IMR-90 (cell line): Measurements from ENCODE around the gene CD300LF. TPM values are rescaled to one million over a fixed set of nuclear protein-coding genes. Genes with fewer than 3 reads are reported as not detected.

Source experiments
- ATAC-seq: fragments of 200-7000 bp; cut with Tn5 transposase; 2 replicates; pipeline ENCODE4 v1.9.1; 2020; ENCODE audit warnings: low read depth, mild to moderate bottlenecking, moderate library complexity
- BruUV-seq: library from RNA; stranded (reverse); fragments of 400-500 nt; replicated peaks from 2 replicates; lab custom pipeline; 2021; lab: Mats Ljungman, UMichigan
- CTCF ChIA-PET: fragments of 300-600 bp; formaldehyde crosslinking; extraction: SDS; loops from one replicate; lab custom pipeline; 2021; ENCODE audit warnings: antibody characterized with exemption; lab: Yijun Ruan, JAX
- POLR2A ChIA-PET: fragments of 300-600 bp; sonication (Branson Sonifier 250); formaldehyde crosslinking; loops from one replicate; lab custom pipeline; 2022; ENCODE audit warnings: antibody characterized with exemption; ENCODE audit not compliant: unreplicated experiment; lab: Charles Lee
- DNase-seq: peaks from one replicate; pipeline ENCODE4 v3.0.0; 2013
- H2AFZ ChIP-seq: replicated peaks from 2 replicates; pipeline ENCODE3; 2013; ENCODE audit warnings: low read length, mild to moderate bottlenecking; ENCODE audit not compliant: poor library complexity
- H2AK5ac ChIP-seq: 2 replicates; pipeline ENCODE4 v1.6.1; 2013; ENCODE audit warnings: low read depth, low read length, inconsistent platforms
- H2AK9ac ChIP-seq: replicated peaks from 2 replicates; pipeline ENCODE3; 2013; ENCODE audit warnings: mild to moderate bottlenecking, low read depth, low read length, moderate library complexity; ENCODE audit not compliant: poor library complexity
- H2BK120ac ChIP-seq: 2 replicates; pipeline ENCODE4 v1.6.1; 2013; ENCODE audit warnings: low read depth, low read length, inconsistent platforms
- H2BK15ac ChIP-seq: 3 replicates; pipeline ENCODE4 v1.6.1; 2013; ENCODE audit warnings: low read depth, low read length, inconsistent platforms
- H2BK20ac ChIP-seq: 2 replicates; pipeline ENCODE4 v1.6.1; 2013; ENCODE audit warnings: low read depth, mild to moderate bottlenecking, inconsistent platforms, low read length, moderate library complexity
- H2BK5ac ChIP-seq: 2 replicates; pipeline ENCODE4 v1.6.1; 2013; ENCODE audit warnings: mild to moderate bottlenecking, low read depth, low read length, inconsistent platforms; ENCODE audit not compliant: poor library complexity, severe bottlenecking
- H3K14ac ChIP-seq: replicated peaks from 2 replicates; pipeline ENCODE4 v1.6.1; 2013; ENCODE audit warnings: low read depth, low read length, inconsistent platforms
- H3K18ac ChIP-seq: 2 replicates; pipeline ENCODE4 v1.6.1; 2013; ENCODE audit warnings: low read depth, low read length, control low read depth
- H3K23ac ChIP-seq: 2 replicates; pipeline ENCODE4 v1.6.1; 2013; ENCODE audit warnings: low read depth, low read length, inconsistent platforms
- H3K27ac ChIP-seq: 2 replicates; pipeline ENCODE4 v1.5.1; 2013; ENCODE audit warnings: mild to moderate bottlenecking, control low read depth, low read length; ENCODE audit not compliant: insufficient read depth
- H3K27me3 ChIP-seq: 2 replicates; pipeline ENCODE4 v1.6.1; 2013; ENCODE audit warnings: low read length; ENCODE audit not compliant: control insufficient read depth, insufficient read depth
- H3K36me3 ChIP-seq: 2 replicates; pipeline ENCODE4 v1.6.1; 2013; ENCODE audit warnings: low read length, mixed read lengths; ENCODE audit not compliant: control insufficient read depth, insufficient read depth
- H3K4ac ChIP-seq: 2 replicates; pipeline ENCODE4 v1.6.1; 2013; ENCODE audit warnings: low read depth, low read length, inconsistent platforms
- H3K4me1 ChIP-seq: 2 replicates; pipeline ENCODE4 v1.6.1; 2013; ENCODE audit warnings: low read length, mixed read lengths; ENCODE audit not compliant: control insufficient read depth, insufficient read depth
- H3K4me2 ChIP-seq: 2 replicates; pipeline ENCODE4 v1.6.1; 2013; ENCODE audit warnings: low read depth, mild to moderate bottlenecking, control low read depth, low read length, moderate library complexity
- H3K4me3 ChIP-seq: 2 replicates; pipeline ENCODE4 v1.5.1; 2013; ENCODE audit warnings: low read depth, mild to moderate bottlenecking, control low read depth, low read length, moderate library complexity; ENCODE audit not compliant: insufficient read depth
- H3K56ac ChIP-seq: 2 replicates; pipeline ENCODE4 v1.6.1; 2013; ENCODE audit warnings: low read length, inconsistent platforms; ENCODE audit not compliant: insufficient read depth; ENCODE audit errors: extremely low read depth
- H3K79me1 ChIP-seq, 2 experiments: 2 replicates each; pipeline ENCODE4 v1.6.1; 2013; ENCODE audit warnings: low read length in 2 of 2, inconsistent platforms in 1 of 2, low read depth in 1 of 2
- H3K9ac ChIP-seq: 2 replicates; pipeline ENCODE4 v1.6.1; 2013; ENCODE audit warnings: low read depth, low read length, control low read depth
- H3K9me1 ChIP-seq: 2 replicates; pipeline ENCODE4 v1.6.1; 2013; ENCODE audit warnings: low read length, inconsistent platforms; ENCODE audit not compliant: insufficient read depth
- H3K9me3 ChIP-seq: 2 replicates; pipeline ENCODE4 v1.6.1; 2013; ENCODE audit warnings: low read length; ENCODE audit not compliant: control insufficient read depth, insufficient read depth
- H4K20me1 ChIP-seq: 2 replicates; pipeline ENCODE4 v1.6.1; 2013; ENCODE audit warnings: low read length, inconsistent platforms; ENCODE audit not compliant: insufficient read depth
- H4K5ac ChIP-seq: 2 replicates; pipeline ENCODE4 v1.6.1; 2013; ENCODE audit warnings: mild to moderate bottlenecking, low read depth, low read length, control low read depth
- H4K8ac ChIP-seq, 2 experiments: 2 replicates each; pipeline ENCODE4 v1.6.1; 2013; ENCODE audit warnings: low read depth in 2 of 2, low read length in 2 of 2, control low read depth in 1 of 2, inconsistent platforms in 1 of 2
- H4K91ac ChIP-seq: 2 replicates; pipeline ENCODE4 v1.6.1; 2013; ENCODE audit warnings: low read depth, low read length, inconsistent platforms; ENCODE audit not compliant: insufficient read depth
- BHLHE40 ChIP-seq: fragments of 150-350 bp; IDR thresholded peaks from 2 replicates; pipeline ENCODE4 v1.6.1; 2016; ENCODE audit warnings: mild to moderate bottlenecking, low read depth, low read length
- CEBPB ChIP-seq: IDR thresholded peaks from 2 replicates; pipeline ENCODE4 v1.6.1; 2012; ENCODE audit warnings: low read depth, low read length, improper control_type of control experiment
- CHD1 ChIP-seq: IDR thresholded peaks from 2 replicates; pipeline ENCODE4 v1.6.1; 2012; ENCODE audit warnings: low read depth, low read length, improper control_type of control experiment
- FOS ChIP-seq: fragments of 150-350 bp; IDR thresholded peaks from 2 replicates; pipeline ENCODE4 v1.6.1; 2016; ENCODE audit warnings: low read depth, low read length
- MAFK ChIP-seq: IDR thresholded peaks from 2 replicates; pipeline ENCODE4 v1.6.1; 2012; ENCODE audit warnings: low read depth, low read length, improper control_type of control experiment
- MAZ ChIP-seq: IDR thresholded peaks from 2 replicates; pipeline ENCODE4 v1.6.1; 2012; ENCODE audit warnings: low read depth, mild to moderate bottlenecking, low read length, improper control_type of control experiment, moderate library complexity, borderline replicate concordance
- MXI1 ChIP-seq: IDR thresholded peaks from 2 replicates; pipeline ENCODE4 v1.6.1; 2012; ENCODE audit warnings: low read depth, mild to moderate bottlenecking, low read length, moderate library complexity, borderline replicate concordance
- NFE2L2 ChIP-seq: fragments of 150-350 bp; IDR thresholded peaks from 2 replicates; pipeline ENCODE4 v1.6.1; 2016; ENCODE audit warnings: low read depth, mild to moderate bottlenecking, low read length
- POLR2A ChIP-seq: IDR thresholded peaks from 2 replicates; pipeline ENCODE4 v1.6.1; 2012; ENCODE audit warnings: mild to moderate bottlenecking, low read depth, low read length
- RFX5 ChIP-seq: IDR thresholded peaks from 2 replicates; pipeline ENCODE4 v1.8.0; 2012; ENCODE audit warnings: low read depth, mild to moderate bottlenecking, low read length, moderate library complexity
- SMC3 ChIP-seq: fragments of 150-350 bp; IDR thresholded peaks from 2 replicates; pipeline ENCODE4 v1.6.1; 2016; ENCODE audit warnings: low read depth, mild to moderate bottlenecking, antibody characterized with exemption, low read length, moderate library complexity
- WGBS, 2 experiments: methylation state at CpG; one replicate each; pipeline versions ENCODE4 v1.1.5 to v1.1.7; 2013; ENCODE audit warnings: missing lambda C conversion rate in 2 of 2; ENCODE audit not compliant: insufficient read length in 1 of 2; ENCODE audit errors: extremely low coverage in 2 of 2; 5-methylcytosine and 5-hydroxymethylcytosine counted together
- dilution Hi-C: fragments of 300-500 bp; cut with HindIII; formaldehyde crosslinking; loops from one replicate; pipeline ENCODE4 v1.14.3; 2018; ENCODE audit warnings: low sequenced_read_pairs; ENCODE audit not compliant: unreplicated experiment
- in situ Hi-C: fragments of 300-500 bp; cut with MboI; formaldehyde crosslinking; loops from 3 replicates; pipeline ENCODE4 v1.14.3; 2019; ENCODE audit warnings: low sequenced_read_pairs, inconsistent platforms, mixed read lengths
- intact Hi-C: fragments of 100-400 bp; cut with micrococcal nuclease; formaldehyde crosslinking; loops from 2 replicates; pipeline ENCODE4 v1.10.0; 2022
- polyA plus RNA-seq, 3 experiments: library from polyadenylated mRNA; depleted of rRNA; stranded (reverse); fragments of >200 nt; gene quantifications; 2 replicates each; pipeline ENCODE4 v1.2.3, GENCODE V29; 2012; ENCODE audit warnings: low replicate concordance in 1 of 3
- total RNA-seq: library from RNA; depleted of rRNA; stranded (reverse); fragments of >200 nt; gene quantifications from 2 replicates; pipeline ENCODE4 v1.2.3, GENCODE V29; 2012
- TF ChIP-seq, protein P1 (sequence below): fragments of 150-350 bp; IDR thresholded peaks from 2 replicates; pipeline ENCODE4 v1.6.1; 2016; ENCODE audit warnings: low read depth, mild to moderate bottlenecking, low read length, moderate library complexity, borderline replicate concordance
- TF ChIP-seq, protein P2 (sequence below): conservative IDR thresholded peaks from 2 replicates; pipeline ENCODE4 v1.5.1; 2012; ENCODE audit warnings: mild to moderate bottlenecking, low read depth, low read length, improper control_type of control experiment

CD300LF gene
- total and polyA plus RNA-seq, 2 of the 4 experiments (the other 2 are of a cell fraction): not detected

DNA sequence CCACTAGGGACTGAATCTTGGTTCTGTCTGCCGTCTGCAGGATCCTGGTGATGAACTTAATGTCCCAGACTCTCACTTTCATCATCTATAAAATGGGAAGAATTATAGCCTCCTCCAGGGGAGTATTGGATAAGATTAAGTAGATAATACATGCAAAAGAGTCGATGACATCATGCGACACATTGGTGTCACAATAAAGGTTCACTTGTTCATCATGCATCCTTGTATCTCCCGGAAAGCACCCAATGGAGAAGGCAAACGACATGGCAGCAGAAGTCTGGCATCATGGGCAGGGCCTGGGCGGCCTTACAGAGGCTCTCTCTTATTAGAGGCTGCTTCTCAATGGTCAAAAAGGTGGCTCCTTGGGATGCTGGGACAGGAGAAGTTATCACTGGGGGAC is 54.1 kb downstream of the CD300LF start:
- Histone ChIP-seq H3K23ac (no peak overlapping the region), H3K4me1 (no peaks in the 10 kb centered on the region), H2BK5ac (no peak overlapping the region), H2AK9ac (no peak overlapping the region), H4K8ac (no peak overlapping the region), H2BK15ac (no peak overlapping the region), H4K5ac (no peak overlapping the region), H3K9ac (no peak overlapping the region), H3K56ac (no peak overlapping the region), H3K36me3 (no peaks in the 10 kb centered on the region), H2BK20ac (no peak overlapping the region), H3K4me2 (no peak overlapping the region), H3K27ac (no peak overlapping the region), H3K27me3 (no peaks in the 10 kb centered on the region), H3K9me1 (no peaks in the 10 kb centered on the region), H3K14ac (no peak overlapping the region), H3K18ac (no peak overlapping the region), H3K4ac (no peak overlapping the region), H3K4me3 (no peak overlapping the region), H2AK5ac (no peak overlapping the region), H4K91ac (no peak overlapping the region), H4K20me1 (no peaks in the 10 kb centered on the region), H2BK120ac (no peak overlapping the region), H3K79me1 (no peaks in the 10 kb centered on the region), H2AFZ (no peak overlapping the region), H3K9me3 (no peaks in the 10 kb centered on the region)
- DNase-seq (no peak), ATAC-seq (no peak)
- CTCF ChIA-PET: interaction anchor here (2.6 kb wide), 1 partner anchor 78 kb away, joined by 29 read pairs; the partner anchor contains the start of gene RAB37
- in situ Hi-C loops (no loop called here), intact Hi-C loops (no loop called here), dilution Hi-C loops (no loop called here)
- 64% methylated on average over 3 of the region's 6 CpGs; no CpG with 5 or more reads in 1 of the 2 experiments for WGBS, 2 experiments
- TF ChIP-seq MAFK (no peak), SMC3 (no peak), NFE2L2 (no peak), BHLHE40 (no peak), POLR2A (no peak), RFX5 (no peak), MXI1 (no peak), FOS (no peak), MAZ (no peak), CEBPB (no peak), CHD1 (no peak)
- TF ChIP-seq, protein P1, sequence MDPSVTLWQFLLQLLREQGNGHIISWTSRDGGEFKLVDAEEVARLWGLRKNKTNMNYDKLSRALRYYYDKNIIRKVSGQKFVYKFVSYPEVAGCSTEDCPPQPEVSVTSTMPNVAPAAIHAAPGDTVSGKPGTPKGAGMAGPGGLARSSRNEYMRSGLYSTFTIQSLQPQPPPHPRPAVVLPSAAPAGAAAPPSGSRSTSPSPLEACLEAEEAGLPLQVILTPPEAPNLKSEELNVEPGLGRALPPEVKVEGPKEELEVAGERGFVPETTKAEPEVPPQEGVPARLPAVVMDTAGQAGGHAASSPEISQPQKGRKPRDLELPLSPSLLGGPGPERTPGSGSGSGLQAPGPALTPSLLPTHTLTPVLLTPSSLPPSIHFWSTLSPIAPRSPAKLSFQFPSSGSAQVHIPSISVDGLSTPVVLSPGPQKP: no peak
- TF ChIP-seq, protein P2, sequence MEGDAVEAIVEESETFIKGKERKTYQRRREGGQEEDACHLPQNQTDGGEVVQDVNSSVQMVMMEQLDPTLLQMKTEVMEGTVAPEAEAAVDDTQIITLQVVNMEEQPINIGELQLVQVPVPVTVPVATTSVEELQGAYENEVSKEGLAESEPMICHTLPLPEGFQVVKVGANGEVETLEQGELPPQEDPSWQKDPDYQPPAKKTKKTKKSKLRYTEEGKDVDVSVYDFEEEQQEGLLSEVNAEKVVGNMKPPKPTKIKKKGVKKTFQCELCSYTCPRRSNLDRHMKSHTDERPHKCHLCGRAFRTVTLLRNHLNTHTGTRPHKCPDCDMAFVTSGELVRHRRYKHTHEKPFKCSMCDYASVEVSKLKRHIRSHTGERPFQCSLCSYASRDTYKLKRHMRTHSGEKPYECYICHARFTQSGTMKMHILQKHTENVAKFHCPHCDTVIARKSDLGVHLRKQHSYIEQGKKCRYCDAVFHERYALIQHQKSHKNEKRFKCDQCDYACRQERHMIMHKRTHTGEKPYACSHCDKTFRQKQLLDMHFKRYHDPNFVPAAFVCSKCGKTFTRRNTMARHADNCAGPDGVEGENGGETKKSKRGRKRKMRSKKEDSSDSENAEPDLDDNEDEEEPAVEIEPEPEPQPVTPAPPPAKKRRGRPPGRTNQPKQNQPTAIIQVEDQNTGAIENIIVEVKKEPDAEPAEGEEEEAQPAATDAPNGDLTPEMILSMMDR: no peak
- POLR2A ChIA-PET: no interaction called here
- BruUV-seq: no TSS peak
